HG02759 (cell line): ENCODE measurements around the gene PARP16.
"Not testable (repeated sequence)": the region's sequence is repeated elsewhere in the genome, so short reads cannot be mapped to it uniquely, and the experiment has no call there.

ENCODE experiments used
- ATAC-seq: cut with Tn5 transposase; IDR thresholded peaks from one replicate; pipeline ENCODE4 v1.9.1; 2021; ENCODE audit warnings: mild to moderate bottlenecking, moderate library complexity; ENCODE audit not compliant: unreplicated experiment

Gene PARP16

DNA sequence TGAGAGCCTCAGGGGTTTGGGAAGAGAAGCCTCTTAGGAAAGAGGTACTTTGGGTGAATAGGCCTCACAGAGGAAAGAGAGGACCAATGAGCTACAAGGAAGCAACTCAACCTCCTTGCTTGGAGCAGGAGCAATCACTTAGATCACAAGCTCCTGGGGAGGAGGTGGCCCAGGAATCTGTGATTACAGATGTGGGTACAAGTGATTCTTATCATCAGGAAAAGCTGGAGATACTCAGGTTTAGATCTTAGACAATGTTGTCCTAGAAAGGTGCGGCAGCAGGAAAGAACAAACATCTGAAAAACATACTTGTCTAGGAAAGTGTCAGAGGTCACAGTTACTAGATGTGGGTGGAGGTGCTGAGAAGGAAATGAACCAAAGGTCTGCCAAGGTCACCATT, 8.2 kb downstream of the PARP16 start:
- no peak for ATAC-seq

DNA sequence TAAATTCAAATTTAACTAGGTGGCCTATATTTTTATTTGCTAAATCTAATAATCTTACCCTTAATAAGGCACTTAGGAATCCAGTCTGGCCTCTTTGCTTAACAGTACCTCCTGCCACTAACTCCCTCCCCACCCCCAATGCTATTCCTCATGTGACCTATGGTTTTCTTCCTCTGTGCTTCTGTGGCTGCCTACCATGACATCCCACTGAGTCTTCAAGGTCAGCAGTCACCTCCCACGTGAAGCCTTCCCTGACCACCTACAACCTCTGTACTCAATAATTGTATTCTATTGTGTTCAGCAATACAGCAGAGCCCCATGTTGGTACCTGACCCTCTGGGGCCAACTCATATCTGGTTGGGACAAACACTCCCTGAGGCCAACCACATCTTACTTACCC, 9.7 kb downstream of the PARP16 start:
- ATAC-seq = no peak

DNA sequence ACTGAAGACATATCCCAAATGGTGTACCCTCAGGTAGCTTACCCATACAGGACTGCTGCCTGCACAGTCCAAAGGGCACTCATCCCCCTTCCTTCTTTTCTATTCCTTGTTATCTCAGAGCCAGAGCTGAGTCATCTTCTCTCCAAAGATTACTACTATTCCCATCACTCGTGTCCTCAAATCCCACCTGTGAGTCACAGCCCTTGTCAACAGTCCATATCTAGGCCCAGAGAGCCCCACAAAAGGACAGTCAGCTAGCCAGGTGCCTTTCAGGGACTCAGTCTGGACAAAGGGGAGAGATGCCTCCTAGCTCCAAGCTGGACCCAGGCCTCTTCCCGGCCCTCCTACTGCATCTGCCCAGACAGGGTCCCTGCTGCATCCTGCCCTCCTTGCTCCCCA, 11.0 kb downstream of the PARP16 start:
- no peak for ATAC-seq

DNA sequence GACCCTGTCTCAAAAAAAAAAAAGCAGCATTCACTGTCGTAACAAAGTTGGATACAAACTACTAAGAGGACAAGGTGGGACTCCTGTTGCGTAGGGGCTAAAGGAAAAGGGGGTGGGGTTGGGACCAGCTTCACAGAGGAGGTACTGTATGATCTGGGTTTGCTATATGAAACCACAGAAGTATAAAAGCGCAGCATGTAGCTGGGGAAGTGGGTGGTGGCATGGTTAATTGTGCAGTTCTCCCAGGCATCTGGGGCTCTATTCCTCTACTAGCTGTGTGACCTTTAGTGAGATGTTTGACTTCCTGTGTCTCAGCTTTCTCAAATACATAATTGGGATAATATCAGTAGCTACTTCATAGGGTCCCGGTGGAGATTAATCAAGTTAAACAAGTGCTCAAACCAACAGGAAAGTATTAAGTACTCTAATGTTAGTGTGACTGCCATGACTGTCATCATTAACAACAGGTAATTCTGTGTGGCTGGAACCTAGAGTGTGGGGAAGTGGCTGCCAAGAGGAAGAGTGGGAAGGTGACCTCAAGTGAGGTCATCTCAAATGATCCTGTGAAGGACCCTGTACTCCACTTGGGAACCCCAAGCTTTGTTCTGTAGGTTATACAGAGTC, 11.5 kb downstream of the PARP16 start:
- ATAC-seq = no peak

DNA sequence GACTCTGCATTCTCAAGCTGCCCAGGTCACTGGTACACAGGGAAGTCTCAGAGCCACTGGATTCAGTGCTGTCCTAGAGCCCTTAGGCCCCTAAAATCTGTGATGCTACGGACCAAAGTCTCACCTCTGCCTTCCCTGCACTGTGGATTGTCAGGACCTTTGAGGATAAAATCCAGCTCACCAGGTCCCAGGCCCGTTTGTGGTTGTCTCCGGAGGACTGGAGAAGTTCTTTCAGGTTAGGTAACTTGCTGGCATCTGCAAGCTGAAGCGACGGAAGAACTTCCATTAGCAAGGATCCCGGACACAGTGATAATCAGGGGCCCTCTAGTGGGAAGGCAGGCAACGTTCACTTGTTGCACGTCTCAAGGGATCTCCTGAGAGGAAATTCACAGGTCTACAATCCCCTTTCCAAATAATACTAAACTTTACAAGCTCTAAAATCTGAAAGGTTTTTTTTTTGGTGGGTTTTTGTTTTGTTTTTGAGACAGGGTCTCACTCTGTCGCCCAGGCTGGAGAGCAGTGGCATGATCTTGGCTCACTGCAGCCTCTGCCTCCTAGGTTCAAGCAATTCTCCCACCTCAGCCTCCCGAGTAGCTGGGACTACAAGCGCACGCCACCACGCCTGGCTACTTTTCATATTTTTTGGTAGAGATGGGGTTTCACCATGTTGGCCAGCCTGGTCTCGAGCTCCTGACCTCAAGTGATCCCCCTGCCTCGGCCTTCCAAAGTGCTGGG, 15.7 kb downstream of the PARP16 start:
- not testable (repeated sequence) for ATAC-seq

DNA sequence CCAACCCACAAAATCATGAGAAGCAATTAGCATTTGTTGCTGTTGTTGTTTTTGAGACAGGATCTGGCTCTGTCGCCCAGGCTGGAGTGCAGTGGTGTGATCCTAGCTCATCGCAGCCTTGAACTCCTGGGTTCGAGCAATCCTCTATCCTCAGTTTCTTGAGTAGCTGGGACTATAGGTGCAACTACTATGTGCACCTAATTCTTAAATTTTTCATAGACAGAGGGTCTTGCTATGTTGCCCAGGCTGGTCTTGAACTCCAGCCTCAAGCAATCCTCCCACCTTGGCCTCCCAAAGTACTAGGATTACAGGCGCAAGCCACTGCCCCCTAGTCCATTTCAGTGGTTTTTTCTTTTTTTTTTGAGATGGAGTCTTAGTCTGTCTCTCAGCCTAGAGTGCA, 18.3 kb downstream of the PARP16 start:
- ATAC-seq = no peak

DNA sequence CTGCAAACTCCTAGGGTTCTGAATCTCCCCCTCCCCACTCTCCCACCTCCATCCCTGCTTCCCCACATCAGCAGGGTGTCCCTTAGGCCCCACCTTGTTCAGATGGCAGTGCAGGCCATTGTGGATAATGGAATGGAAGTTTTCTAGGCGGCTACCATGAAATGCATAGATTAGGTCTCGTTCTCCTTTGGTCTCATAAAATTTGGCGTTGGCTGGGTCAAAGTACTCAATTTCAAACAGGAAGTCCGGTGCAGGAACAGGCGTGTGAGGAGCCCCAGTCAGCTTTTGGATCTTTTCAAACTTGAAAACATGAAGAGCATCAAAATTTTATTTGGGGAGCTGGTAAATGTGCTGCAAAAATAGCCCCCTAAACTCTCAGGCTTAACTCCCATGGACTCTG, 20.2 kb downstream of the PARP16 start:
- ATAC-seq = no peak

DNA sequence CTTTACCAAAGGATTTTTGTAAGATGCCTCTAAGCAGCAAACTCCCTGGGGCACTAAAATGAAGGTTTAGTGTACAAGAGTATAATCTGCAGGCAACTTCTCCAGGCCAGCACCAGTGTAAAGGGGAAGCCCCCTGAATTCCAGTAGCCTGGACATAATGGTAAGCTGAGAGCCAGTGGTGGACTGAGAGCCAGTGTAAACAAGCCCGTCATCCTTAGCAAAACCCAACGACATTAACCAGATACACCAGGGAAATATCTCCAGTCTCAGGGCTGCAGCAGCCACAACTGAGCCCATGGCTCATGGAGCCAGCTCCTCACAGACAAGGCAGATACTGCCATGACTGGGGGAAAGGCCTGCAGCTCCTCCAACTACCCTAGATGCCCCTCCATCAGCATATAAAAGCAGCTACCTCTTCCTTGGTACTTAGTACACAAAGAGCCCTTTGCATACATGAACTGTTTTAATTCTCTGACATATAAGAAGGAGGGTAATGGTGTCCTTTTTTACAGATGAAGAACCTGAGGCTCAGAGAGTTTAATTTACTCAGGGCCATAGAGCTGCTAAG, 21.7 kb downstream of the PARP16 start:
- ATAC-seq = no peak

DNA sequence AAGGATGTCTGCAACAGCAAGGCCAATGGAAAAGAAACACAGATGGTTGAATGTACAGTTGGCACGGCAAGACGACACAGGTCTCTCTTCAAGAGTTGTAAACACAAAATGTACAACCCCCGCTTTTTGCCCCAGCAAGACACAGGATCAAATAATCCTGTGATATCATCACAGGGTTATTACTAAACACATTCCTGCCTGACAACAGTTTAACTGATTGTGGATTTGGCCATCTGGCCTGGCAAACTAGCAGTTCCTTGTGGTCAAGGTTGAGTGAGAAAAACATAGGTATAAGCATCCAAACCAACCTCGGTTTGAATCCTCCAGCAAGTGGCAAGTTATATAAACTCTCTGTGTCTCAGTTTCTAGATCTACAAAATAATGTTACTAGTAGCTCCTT, 23.4 kb downstream of the PARP16 start:
- ATAC-seq = no peak

DNA sequence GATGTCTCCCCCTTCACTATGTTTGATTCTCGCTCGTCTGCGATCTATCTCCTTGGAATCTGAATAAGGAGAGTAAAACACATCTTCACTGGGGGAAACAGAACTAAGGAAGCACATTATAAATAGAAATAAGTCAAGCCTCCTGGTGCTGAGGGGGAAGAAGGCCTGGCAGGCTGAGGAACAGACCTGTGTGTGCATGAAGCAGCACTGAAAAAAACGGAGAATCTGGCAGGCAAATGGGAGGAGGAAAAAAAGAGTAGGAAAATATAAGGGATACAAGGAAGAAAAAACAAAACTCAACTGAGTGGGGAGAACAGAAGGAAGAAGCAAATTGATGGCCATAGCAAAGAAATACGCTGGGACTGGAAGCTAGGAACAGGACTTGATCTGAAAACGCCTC, 25.7 kb downstream of the PARP16 start:
- ATAC-seq = no peak

DNA sequence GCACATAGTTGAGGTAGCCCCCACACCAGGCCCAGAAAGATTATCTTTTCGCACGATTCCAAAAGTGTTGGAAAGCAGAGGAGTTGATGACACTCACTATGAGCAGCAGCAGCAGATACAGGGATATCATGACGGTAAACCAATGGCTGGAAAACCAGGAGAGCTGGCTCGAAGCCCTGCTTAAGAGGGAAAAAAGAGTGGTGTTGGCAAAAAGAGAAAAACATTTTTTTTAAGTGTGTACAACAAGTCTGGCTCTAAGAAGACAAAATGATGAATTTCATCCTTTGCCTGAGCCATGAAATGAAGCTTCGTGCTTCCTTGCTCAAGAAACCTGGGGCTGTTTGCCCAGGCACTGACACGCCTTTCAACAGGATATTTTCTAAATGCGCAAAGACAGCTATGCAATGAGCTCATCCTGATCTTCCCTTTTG, 27.3 kb downstream of the PARP16 start:
- no peak for ATAC-seq

DNA sequence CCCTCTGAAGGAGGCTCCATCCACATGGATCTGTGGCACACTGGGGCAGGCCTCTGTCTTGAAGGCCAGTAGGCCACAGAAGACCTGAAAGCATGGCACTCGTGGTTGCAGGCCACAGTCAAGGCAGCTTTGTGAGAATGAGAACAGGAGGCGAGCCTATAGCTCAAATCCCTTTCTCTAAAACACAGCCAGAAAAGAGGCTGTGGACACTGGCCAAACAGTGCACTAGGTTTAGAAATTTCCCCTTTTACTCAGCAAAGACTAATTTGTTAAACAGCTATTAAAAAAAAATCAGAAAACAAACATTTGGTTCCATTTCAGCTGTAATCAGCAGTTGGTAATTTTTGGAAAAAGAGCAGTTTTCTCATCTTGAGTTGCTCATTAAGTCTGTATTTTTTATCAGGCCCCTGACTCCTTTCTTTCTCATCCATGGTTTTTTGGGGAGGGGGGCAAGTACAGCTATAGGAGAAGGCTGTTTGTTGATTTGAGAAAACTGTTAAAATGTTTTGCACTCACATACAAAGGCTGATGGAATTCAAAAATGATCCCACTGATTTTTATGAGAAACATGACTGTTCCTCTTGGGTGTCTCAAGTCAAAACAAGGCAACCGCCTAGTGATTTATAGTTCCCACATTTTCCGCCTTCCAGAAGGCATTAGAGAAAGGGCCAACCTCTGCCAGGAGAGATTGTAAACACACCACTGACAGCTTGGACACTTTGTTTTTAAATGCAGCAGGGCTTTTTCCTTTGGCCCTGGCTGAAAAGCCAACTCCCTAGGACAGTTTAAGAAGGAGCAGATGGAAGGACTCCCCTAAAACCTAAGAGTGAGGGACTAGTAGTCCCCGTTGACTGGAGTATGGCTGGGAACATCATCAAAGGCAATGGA, 28.1 kb downstream of the PARP16 start:
- no peak for ATAC-seq

DNA sequence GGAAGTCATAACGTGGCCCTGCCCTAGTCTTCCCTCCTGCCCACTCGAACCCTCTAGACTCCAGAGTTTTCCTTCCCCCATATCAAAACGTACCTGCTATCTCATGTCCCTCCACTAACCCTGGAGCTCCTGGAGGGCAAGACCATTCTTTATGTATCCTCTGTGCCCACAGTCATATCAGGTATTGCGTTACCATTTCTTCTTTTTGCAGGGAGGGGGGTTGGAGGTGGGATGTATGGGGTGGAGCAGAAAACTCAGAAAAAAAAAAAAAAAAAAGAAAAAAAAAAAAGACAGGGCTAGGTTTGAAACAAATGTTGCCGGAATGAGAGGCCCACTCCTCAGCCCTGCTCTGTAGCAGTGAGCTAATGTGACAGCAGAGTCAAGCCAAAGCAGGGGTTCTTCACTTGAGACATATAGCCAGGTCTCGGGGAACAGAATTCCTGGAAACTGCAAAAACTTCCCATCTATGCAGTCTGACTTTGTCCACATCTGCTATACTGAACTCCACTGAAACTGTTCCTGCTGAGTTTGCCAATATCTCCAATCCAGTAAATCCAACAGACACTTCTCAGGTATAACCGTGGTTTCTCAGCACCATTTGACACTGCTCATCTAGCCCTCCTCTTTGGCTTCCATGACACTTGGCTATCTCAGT, 31.1 kb downstream of the PARP16 start:
- ATAC-seq = no peak

DNA sequence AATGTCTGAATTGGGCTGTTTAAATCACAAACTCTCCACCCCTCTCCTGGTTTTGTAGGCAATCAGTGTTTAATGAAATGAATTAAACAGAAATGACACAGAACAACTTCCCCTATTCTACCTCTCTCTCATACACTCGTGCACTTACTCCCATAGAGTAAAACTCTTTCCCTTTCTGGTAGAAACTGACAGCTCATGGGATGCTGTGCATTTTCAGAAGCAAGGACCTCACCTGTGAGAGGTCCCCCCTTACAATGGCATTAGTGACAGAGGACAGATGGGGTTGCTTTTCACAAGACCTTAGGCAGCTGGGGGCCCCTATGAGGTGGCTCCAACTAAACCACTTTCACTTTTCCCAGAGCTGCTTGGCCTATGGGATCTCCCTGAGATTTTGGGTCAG, 31.9 kb downstream of the PARP16 start:
- no peak for ATAC-seq

DNA sequence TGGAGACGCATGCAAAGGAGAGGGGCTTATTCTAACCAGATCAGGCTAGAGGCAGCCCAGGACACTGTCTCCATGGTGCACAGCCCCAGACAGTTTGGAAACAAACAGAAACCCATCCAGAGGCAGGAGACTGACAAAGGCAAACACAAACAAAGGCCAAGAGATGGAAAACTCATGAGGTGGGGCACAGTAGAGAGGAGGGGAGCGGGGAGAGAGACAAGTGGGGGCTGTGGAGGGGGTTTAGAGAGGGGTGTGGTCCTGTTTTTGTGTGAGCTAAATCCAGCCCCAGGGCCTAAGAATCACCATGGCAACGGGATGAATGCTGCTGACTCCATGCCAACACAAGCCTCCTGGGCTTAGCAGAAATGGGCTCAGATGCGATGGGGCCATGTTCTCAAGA, 32.3 kb downstream of the PARP16 start:
- no peak for ATAC-seq

DNA sequence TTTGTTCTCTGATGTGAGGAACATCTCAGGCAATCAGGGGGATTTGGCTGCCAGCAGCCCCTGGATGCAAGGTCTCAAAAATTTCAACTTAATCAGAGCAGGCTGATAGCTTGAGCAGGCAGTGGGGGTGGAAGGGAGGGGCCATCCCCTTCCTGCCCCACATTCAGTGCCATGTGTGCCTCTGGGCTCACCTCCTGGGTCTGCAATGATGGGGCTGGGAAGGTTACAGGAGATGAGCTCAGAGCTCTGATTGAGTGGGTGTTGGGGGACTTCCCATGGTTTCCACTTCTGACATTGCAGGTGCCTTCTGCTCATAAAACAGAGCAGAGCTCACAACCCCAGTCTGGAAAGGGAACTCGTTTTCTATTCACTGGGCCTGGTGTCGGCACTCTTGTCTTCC, 37.0 kb downstream of the PARP16 start:
- peak; percentile 87 for ATAC-seq

DNA sequence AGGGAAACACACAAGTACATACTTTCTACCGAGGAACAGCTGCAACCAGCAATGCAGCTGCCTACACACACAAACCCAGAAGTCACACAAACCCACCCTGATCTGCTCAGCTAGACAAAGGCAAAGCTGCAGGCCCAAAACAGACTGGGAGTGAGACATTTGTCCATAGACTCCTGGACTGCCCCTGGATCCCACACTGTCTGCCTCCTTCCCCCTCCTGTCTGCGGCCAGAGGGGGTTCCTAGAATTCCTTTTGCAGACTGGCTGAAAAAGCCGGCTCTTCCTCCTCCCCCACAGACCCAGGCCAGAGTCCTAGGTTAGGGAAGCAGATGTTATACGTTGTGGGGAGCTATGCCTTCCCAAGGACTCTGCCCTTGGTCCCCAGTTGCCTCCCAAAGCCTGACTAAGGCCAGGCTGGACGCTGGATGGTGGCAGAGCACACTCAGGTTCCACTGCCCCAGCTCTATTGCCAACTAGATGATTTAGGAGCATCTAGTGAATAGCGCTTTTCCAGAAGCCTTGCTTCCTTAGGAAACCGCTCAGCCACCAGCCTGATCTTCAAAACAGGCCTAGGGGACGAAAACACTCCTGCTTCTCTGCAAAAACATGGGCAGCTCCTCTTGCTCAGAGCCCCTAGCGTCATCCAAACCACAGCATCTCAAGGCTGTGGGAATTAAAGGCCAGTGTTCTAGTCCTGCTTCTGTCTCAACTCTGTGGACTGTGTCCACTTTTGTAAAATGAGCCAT, 38.0 kb downstream of the PARP16 start:
- no peak for ATAC-seq

DNA sequence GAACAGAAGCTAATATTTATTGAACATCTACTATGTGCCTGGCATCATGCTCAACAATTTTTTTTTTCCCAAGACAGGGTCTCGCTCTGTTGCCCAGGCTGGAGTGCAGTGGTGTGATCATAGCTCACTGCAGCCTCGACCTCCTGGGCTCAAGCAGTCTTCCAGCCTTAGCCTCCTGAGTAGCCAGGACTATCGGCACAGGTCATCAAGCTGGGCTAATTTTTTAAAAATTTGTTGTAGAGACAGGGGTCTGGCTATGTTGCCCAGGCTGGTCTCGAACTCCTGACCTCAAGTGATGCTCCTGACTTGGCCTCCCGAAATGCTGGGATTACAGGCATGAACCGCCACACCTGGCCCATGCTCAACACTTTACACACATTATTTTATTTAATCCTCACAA, 39.7 kb downstream of the PARP16 start:
- ATAC-seq = no peak

DNA sequence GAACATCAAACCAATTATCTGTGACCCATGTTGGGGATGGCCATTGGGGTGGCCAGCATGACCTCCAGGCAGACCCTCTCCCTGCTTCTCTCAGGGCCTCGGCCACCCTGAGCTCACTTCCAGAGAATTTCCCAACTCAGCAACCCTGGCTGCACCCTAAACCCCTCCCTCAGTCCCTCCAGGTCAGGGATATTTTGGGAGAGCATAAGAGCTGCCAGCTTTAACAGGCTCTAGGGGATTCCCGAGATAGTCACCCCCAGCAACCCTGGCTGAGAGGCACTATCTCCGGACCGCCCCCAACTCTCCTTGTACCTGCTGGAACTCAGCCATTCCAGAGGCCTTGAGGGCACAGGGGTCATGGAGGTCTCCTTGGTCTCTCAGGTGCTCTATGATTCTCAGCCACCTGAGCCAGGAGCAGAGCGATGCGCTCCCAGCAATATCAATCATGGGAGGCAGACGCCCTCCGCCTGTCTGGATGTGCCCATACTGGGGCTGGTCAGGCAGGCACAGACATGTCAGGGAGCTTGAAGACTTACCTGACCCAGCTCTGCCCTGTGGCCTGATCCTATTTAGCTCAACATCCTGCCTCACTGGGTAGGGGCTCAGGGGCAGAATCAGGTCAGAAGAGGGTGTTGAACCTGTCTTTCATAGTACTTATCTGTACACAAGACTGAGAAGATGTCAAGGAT, 40.5 kb downstream of the PARP16 start:
- ATAC-seq = no peak
